GM18519 (cell line): ENCODE measurements around the gene ACAN.

Experiments
- ATAC-seq: cut with Tn5 transposase; IDR thresholded peaks from one replicate; pipeline ENCODE4 v1.9.1; 2021; ENCODE audit warnings: mild to moderate bottlenecking, moderate library complexity; ENCODE audit not compliant: unreplicated experiment, low FRiP score

The ACAN gene

GRCh38 chr15:88800738-88801137 is 2.5 kb upstream of the ACAN start:
- ATAC-seq = no peak

- ATAC-seq = no peak
These were observed 816 bp upstream of the ACAN start for GRCh38 chr15:88802250-88802990.

- ATAC-seq = no peak
These were observed 320 bp upstream of the ACAN start for GRCh38 chr15:88802991-88803240.

- no peak for ATAC-seq
These were observed 648 bp downstream of the ACAN start for GRCh38 chr15:88803920-88804247.

GRCh38 chr15:88804257-88804656 is 1.0 kb downstream of the ACAN start:
- ATAC-seq = no peak

GRCh38 chr15:88805031-88805780 is 2.0 kb downstream of the ACAN start:
- no peak for ATAC-seq

- ATAC-seq = no peak
These were observed 7.2 kb downstream of the ACAN start for GRCh38 chr15:88810446-88810845.

GRCh38 chr15:88812133-88812532 is 8.9 kb downstream of the ACAN start:
- ATAC-seq = no peak

GRCh38 chr15:88813960-88814359 is 10.7 kb downstream of the ACAN start:
- ATAC-seq = no peak

- no peak for ATAC-seq
These were observed 11.2 kb downstream of the ACAN start for GRCh38 chr15:88814393-88814792.

- ATAC-seq = no peak
These were observed 15.7 kb downstream of the ACAN start for GRCh38 chr15:88818920-88819319.

GRCh38 chr15:88821993-88822392 is 18.8 kb downstream of the ACAN start:
- no peak for ATAC-seq

GRCh38 chr15:88828791-88829190 is 25.6 kb downstream of the ACAN start:
- no peak for ATAC-seq

GRCh38 chr15:88830016-88830415 is 26.8 kb downstream of the ACAN start:
- ATAC-seq = no peak

GRCh38 chr15:88832820-88833730 is 29.8 kb downstream of the ACAN start:
- ATAC-seq = no peak

- no peak for ATAC-seq
These were observed 30.5 kb downstream of the ACAN start for GRCh38 chr15:88833731-88834100.

GRCh38 chr15:88834211-88834812 is 31.1 kb downstream of the ACAN start:
- ATAC-seq = no peak

- ATAC-seq = no peak
These were observed 31.9 kb downstream of the ACAN start for GRCh38 chr15:88835119-88835518.

GRCh38 chr15:88835646-88836045 is 32.4 kb downstream of the ACAN start:
- no peak for ATAC-seq

GRCh38 chr15:88838667-88839066 is 35.4 kb downstream of the ACAN start:
- ATAC-seq = no peak

GRCh38 chr15:88839146-88839545 is 35.9 kb downstream of the ACAN start:
- ATAC-seq = no peak
